Vagina (tissue), 2 donors: ENCODE results near the gene CALB2.

ENCODE experiments used
- POLR2AphosphoS5 ChIP-seq, 2 donors: sonication (generic); formaldehyde crosslinking; IDR thresholded peaks; one replicate each; pipeline ENCODE4 v1.9.0; 2017; ENCODE audit warnings: antibody characterized with exemption in 2 of 2, mild to moderate bottlenecking in 2 of 2, low read depth in 1 of 2; ENCODE audit not compliant: insufficient read depth in 1 of 2
- TF ChIP-seq, protein P1 (sequence below), 3 experiments: fragments of 450-650 bp in 2 of 3; fragments of 200-600 bp in 1 of 3; sonication (generic) in 1 of 3; IDR thresholded peaks; one replicate each; pipeline ENCODE4 v1.5.1; 2017 to 2019; ENCODE audit warnings: antibody characterized with exemption in 3 of 3, mild to moderate bottlenecking in 2 of 3, moderate library complexity in 2 of 3

DNA sequence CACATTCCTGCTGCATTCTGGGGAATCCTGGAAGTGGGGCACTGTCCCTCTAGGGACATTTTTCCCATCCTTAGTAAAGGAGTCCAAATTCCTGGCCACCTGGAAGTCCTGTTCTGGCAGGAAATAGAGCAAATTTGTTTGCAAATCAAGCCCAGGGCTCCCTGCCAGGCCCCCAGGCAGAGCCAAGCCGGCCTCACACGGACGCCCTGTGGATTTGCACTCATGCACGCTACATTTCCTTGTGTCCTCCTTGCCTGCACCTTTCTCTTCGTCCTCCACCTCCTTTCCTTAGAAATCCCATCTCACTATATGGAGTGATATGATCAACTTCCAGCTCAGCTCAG lies 7.0 kb upstream of the CALB2 start:
- TF ChIP-seq, protein P1, sequence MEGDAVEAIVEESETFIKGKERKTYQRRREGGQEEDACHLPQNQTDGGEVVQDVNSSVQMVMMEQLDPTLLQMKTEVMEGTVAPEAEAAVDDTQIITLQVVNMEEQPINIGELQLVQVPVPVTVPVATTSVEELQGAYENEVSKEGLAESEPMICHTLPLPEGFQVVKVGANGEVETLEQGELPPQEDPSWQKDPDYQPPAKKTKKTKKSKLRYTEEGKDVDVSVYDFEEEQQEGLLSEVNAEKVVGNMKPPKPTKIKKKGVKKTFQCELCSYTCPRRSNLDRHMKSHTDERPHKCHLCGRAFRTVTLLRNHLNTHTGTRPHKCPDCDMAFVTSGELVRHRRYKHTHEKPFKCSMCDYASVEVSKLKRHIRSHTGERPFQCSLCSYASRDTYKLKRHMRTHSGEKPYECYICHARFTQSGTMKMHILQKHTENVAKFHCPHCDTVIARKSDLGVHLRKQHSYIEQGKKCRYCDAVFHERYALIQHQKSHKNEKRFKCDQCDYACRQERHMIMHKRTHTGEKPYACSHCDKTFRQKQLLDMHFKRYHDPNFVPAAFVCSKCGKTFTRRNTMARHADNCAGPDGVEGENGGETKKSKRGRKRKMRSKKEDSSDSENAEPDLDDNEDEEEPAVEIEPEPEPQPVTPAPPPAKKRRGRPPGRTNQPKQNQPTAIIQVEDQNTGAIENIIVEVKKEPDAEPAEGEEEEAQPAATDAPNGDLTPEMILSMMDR (IDR thresholded peaks at IDR 0.05) = no peak
- no peak for TF ChIP-seq POLR2AphosphoS5 (IDR thresholded peaks at IDR 0.05; ENCODE audit: insufficient read depth in 1 of 2, low read depth in 1 of 2)
